ENCODE results near the gene CCR1.

DNA sequence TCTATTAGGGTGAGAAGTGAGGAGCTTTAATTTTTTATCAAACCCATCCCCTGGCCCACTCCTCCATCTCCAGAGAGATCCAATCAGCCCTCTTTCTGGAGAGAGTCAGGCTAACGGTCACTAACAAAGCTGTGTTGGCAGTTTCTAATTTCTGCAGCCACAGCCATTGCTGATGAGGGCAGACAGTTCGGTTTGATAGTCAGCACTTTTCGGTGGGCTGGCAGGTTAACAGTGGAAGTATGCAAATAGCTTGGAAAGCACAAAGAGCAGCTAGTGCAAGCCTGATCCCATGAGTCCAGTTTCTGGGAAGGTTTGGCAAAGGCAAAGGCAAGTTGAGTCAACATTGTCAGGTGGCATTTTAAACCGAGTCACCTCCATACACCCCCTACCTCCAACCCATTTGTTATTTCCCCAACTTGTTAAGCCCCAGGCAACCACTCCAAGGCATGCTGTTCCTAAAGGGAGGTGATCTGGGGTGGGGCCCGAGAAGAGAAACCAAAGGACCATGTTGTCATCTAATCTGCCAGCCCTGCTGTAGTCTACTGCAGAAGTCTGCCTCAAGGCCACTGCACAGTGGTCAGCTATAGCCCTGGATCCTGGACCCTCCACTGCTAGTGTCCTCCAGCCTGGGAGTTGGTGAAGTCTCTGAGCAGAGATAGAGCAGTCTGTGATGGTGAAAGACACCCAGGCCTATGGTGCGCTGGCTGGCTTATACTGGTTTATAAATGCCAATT lies 1.7 kb downstream of the CCR1 start:
- TF ChIP-seq, protein P1, sequence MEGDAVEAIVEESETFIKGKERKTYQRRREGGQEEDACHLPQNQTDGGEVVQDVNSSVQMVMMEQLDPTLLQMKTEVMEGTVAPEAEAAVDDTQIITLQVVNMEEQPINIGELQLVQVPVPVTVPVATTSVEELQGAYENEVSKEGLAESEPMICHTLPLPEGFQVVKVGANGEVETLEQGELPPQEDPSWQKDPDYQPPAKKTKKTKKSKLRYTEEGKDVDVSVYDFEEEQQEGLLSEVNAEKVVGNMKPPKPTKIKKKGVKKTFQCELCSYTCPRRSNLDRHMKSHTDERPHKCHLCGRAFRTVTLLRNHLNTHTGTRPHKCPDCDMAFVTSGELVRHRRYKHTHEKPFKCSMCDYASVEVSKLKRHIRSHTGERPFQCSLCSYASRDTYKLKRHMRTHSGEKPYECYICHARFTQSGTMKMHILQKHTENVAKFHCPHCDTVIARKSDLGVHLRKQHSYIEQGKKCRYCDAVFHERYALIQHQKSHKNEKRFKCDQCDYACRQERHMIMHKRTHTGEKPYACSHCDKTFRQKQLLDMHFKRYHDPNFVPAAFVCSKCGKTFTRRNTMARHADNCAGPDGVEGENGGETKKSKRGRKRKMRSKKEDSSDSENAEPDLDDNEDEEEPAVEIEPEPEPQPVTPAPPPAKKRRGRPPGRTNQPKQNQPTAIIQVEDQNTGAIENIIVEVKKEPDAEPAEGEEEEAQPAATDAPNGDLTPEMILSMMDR (IDR thresholded peaks at IDR 0.05; ENCODE audit: insufficient read depth, low read depth, low read length) = no peak
- TF ChIP-seq EZH2 (IDR thresholded peaks at IDR 0.05; ENCODE audit: insufficient read depth, low read length) = no peak

Measured in astrocyte (in vitro differentiated cells and primary cell).